Activated naive CD4-positive, alpha-beta T cell treated with anti-CD3 and anti-CD28 coated beads, Interleukin-2, amount 10 ng/mL, durations not matched to agents 7 days and 5 days (primary cell): ENCODE data around the gene LATS1.
"Not testable (repeated sequence)": the region's sequence is repeated elsewhere in the genome, so short reads cannot be mapped to it uniquely, and the experiment has no call there.

Source experiments
- CTCF ChIA-PET: fragments of 350-600 bp; sonication (Branson Sonifier 250); formaldehyde crosslinking; loops from one replicate; lab custom pipeline; 2021; ENCODE audit warnings: antibody characterized with exemption; lab: Charles Lee
- DNase-seq: peaks from one replicate; pipeline ENCODE4 v3.0.0-alpha.2; 2020
- H3K27ac Mint-ChIP-seq: one replicate; pipeline ENCODE4 v1.8.0; 2021; ENCODE audit warnings: mild to moderate bottlenecking, moderate library complexity, mixed read lengths
- H3K27me3 Mint-ChIP-seq: one replicate; pipeline ENCODE4 v1.8.0; 2021; ENCODE audit warnings: mild to moderate bottlenecking, mixed read lengths
- H3K36me3 Mint-ChIP-seq: one replicate; pipeline ENCODE4 v1.8.0; 2021; ENCODE audit warnings: mixed read lengths
- H3K4me1 Mint-ChIP-seq: one replicate; pipeline ENCODE4 v1.8.0; 2021; ENCODE audit warnings: mixed read lengths
- H3K4me3 Mint-ChIP-seq: one replicate; pipeline ENCODE4 v1.8.0; 2021; ENCODE audit warnings: mild to moderate bottlenecking, moderate library complexity, mixed read lengths
- H3K9me3 Mint-ChIP-seq: one replicate; pipeline ENCODE4 v1.8.0; 2021; ENCODE audit warnings: mixed read lengths

LATS1 gene

GRCh38 chr6:149680503-149680902 is 37.4 kb downstream of the LATS1 start:
- Mint-ChIP-seq H3K4me3 (no peak overlapping the region), H3K36me3 (peaks cover 42% of the 10 kb centered on the region), H3K27ac (no peak overlapping the region), H3K27me3 (no peaks in the 10 kb centered on the region), H3K4me1 (peaks cover 3% of the 10 kb centered on the region), H3K9me3 (no peaks in the 10 kb centered on the region)
- CTCF ChIA-PET: no interaction called here
- DNase-seq: no peak

- CTCF ChIA-PET, H3K4me1 Mint-ChIP-seq, H3K9me3 Mint-ChIP-seq, H3K27me3 Mint-ChIP-seq, DNase-seq, H3K4me3 Mint-ChIP-seq, H3K27ac Mint-ChIP-seq: not testable (repeated sequence)
- H3K36me3 Mint-ChIP-seq: peaks cover 48% of the 10 kb centered on the region
Observed at GRCh38 chr6:149672265-149672664, 45.6 kb downstream of the LATS1 start.

- no peaks in the 10 kb centered on the region for H3K9me3 Mint-ChIP-seq
- peaks cover 21% of the 10 kb centered on the region for H3K4me1 Mint-ChIP-seq
- CTCF ChIA-PET: interaction anchor here (1.2 kb wide), 1 partner anchor 113 kb away, joined by 3 read pairs; no protein-coding TSS in a partner anchor
- H3K4me3 Mint-ChIP-seq: no peak overlapping the region
- H3K27me3 Mint-ChIP-seq: no peaks in the 10 kb centered on the region
- peaks cover 53% of the 10 kb centered on the region for H3K36me3 Mint-ChIP-seq
- H3K27ac Mint-ChIP-seq: no peak overlapping the region
- DNase-seq: no peak
Observed at GRCh38 chr6:149660028-149660427, 57.9 kb downstream of the LATS1 start.

GRCh38 chr6:149657441-149657840 is 60.5 kb downstream of the LATS1 start:
- H3K4me3 Mint-ChIP-seq: no peak overlapping the region
- CTCF ChIA-PET: no interaction called here
- no peak overlapping the region for H3K27ac Mint-ChIP-seq
- no peaks in the 10 kb centered on the region for H3K27me3 Mint-ChIP-seq
- H3K4me1 Mint-ChIP-seq: peaks cover 21% of the 10 kb centered on the region
- no peaks in the 10 kb centered on the region for H3K9me3 Mint-ChIP-seq
- DNase-seq: no peak
- peaks cover 37% of the 10 kb centered on the region for H3K36me3 Mint-ChIP-seq

- no peaks in the 10 kb centered on the region for H3K27me3 Mint-ChIP-seq
- CTCF ChIA-PET: interaction anchor here (0.7 kb wide), 1 partner anchor 289 kb away, joined by 3 read pairs; no protein-coding TSS in a partner anchor
- H3K4me3 Mint-ChIP-seq: no peak overlapping the region
- no peaks in the 10 kb centered on the region for H3K9me3 Mint-ChIP-seq
- peaks cover 6% of the 10 kb centered on the region for H3K36me3 Mint-ChIP-seq
- no peak overlapping the region for H3K27ac Mint-ChIP-seq
- peaks cover 23% of the 10 kb centered on the region for H3K4me1 Mint-ChIP-seq
- no peak for DNase-seq
Observed at GRCh38 chr6:149651056-149651455, 66.8 kb downstream of the LATS1 start.

- peak within 1 kb of the TSS; percentile 75 for H3K4me3 Mint-ChIP-seq
- peaks cover 16% of the 10 kb centered on the region for H3K36me3 Mint-ChIP-seq
- CTCF ChIA-PET: interaction anchor here (1.6 kb wide), 1 partner anchor 83 kb away, joined by 4 read pairs; the partner anchor contains the start of gene GINM1
- peak; percentile 91 for DNase-seq
- peak within 1 kb of the TSS; percentile 77 for H3K27ac Mint-ChIP-seq
- H3K4me1 Mint-ChIP-seq: peaks cover 35% of the 10 kb centered on the region
- no peaks in the 10 kb centered on the region for H3K27me3 Mint-ChIP-seq
- H3K9me3 Mint-ChIP-seq: no peaks in the 10 kb centered on the region
Observed at GRCh38 chr6:149648148-149649145, 69.5 kb downstream of the LATS1 start, which contains the start of gene KATNA1. KATNA1 (minus strand) TSS chr6:149648714; CDS start chr6:149638547, 10,167 bp downstream.

- peak overlapping the region; percentile 75 for H3K4me3 Mint-ChIP-seq
- CTCF ChIA-PET: no interaction called here
Observed at GRCh38 chr6:149646599-149646998, 71.3 kb downstream of the LATS1 start.

GRCh38 chr6:149642829-149643580 is 74.9 kb downstream of the LATS1 start:
- H3K4me3 Mint-ChIP-seq: no peak overlapping the region
- no peaks in the 10 kb centered on the region for H3K27me3 Mint-ChIP-seq

More at GRCh38 chr6:149646599-149646998, 71.3 kb downstream of the LATS1 start:
- Mint-ChIP-seq H3K36me3 (peaks cover 24% of the 10 kb centered on the region), H3K27me3 (no peaks in the 10 kb centered on the region), H3K27ac (no peak overlapping the region), H3K4me1 (peaks cover 38% of the 10 kb centered on the region), H3K9me3 (no peaks in the 10 kb centered on the region)
- no peak for DNase-seq

GRCh38 chr6:149636124-149636523 is 81.8 kb downstream of the LATS1 start:
- no peaks in the 10 kb centered on the region for H3K27me3 Mint-ChIP-seq
- CTCF ChIA-PET: no interaction called here
- peaks cover 24% of the 10 kb centered on the region for H3K36me3 Mint-ChIP-seq
- no peak for DNase-seq
- H3K4me1 Mint-ChIP-seq: peaks cover 2% of the 10 kb centered on the region
- no peak overlapping the region for H3K27ac Mint-ChIP-seq
- no peak overlapping the region for H3K4me3 Mint-ChIP-seq
- H3K9me3 Mint-ChIP-seq: no peaks in the 10 kb centered on the region

More at GRCh38 chr6:149642829-149643580, 74.9 kb downstream of the LATS1 start:
- DNase-seq: no peak
- H3K4me1 Mint-ChIP-seq: peaks cover 32% of the 10 kb centered on the region
- no peak overlapping the region for H3K27ac Mint-ChIP-seq
- no peaks in the 10 kb centered on the region for H3K9me3 Mint-ChIP-seq
- H3K36me3 Mint-ChIP-seq: peaks cover 35% of the 10 kb centered on the region
- CTCF ChIA-PET: interaction anchor here (1.1 kb wide), 1 partner anchor 97 kb away, joined by 3 read pairs; the partner anchor contains the start of gene PPIL4

GRCh38 chr6:149634315-149634714 is 83.6 kb downstream of the LATS1 start:
- peaks cover 1% of the 10 kb centered on the region for H3K4me1 Mint-ChIP-seq
- no peaks in the 10 kb centered on the region for H3K9me3 Mint-ChIP-seq
- DNase-seq: no peak
- H3K27me3 Mint-ChIP-seq: no peaks in the 10 kb centered on the region
- peaks cover 27% of the 10 kb centered on the region for H3K36me3 Mint-ChIP-seq
- H3K27ac Mint-ChIP-seq: no peak overlapping the region
- CTCF ChIA-PET: no interaction called here
- no peak overlapping the region for H3K4me3 Mint-ChIP-seq

- peaks cover 30% of the 10 kb centered on the region for H3K36me3 Mint-ChIP-seq
- H3K9me3 Mint-ChIP-seq: no peaks in the 10 kb centered on the region
Observed at GRCh38 chr6:149628875-149629510, 88.9 kb downstream of the LATS1 start.

GRCh38 chr6:149627672-149628071 is 90.2 kb downstream of the LATS1 start:
- peak overlapping the region; percentile 39 for H3K27ac Mint-ChIP-seq
- DNase-seq: no peak
- no peak overlapping the region for H3K4me3 Mint-ChIP-seq
- CTCF ChIA-PET: interaction anchor here (0.6 to 0.7 kb wide), 2 partner anchors 40 to 100 kb away, joined by 3 to 5 read pairs; no protein-coding TSS in a partner anchor
- H3K4me1 Mint-ChIP-seq: peaks cover 10% of the 10 kb centered on the region
- H3K36me3 Mint-ChIP-seq: peaks cover 35% of the 10 kb centered on the region
- H3K27me3 Mint-ChIP-seq: no peaks in the 10 kb centered on the region
- no peaks in the 10 kb centered on the region for H3K9me3 Mint-ChIP-seq

More at GRCh38 chr6:149628875-149629510, 88.9 kb downstream of the LATS1 start:
- H3K4me1 Mint-ChIP-seq: peaks cover 10% of the 10 kb centered on the region
- DNase-seq: no peak
- CTCF ChIA-PET: no interaction called here
- no peak overlapping the region for H3K4me3 Mint-ChIP-seq
- H3K27me3 Mint-ChIP-seq: no peaks in the 10 kb centered on the region
- H3K27ac Mint-ChIP-seq: peak overlapping the region; percentile 61

- peaks cover 8% of the 10 kb centered on the region for H3K9me3 Mint-ChIP-seq
- CTCF ChIA-PET: no interaction called here
- peaks cover 7% of the 10 kb centered on the region for H3K4me1 Mint-ChIP-seq
- H3K27me3 Mint-ChIP-seq: no peaks in the 10 kb centered on the region
- no peak overlapping the region for H3K27ac Mint-ChIP-seq
- H3K36me3 Mint-ChIP-seq: peaks cover 67% of the 10 kb centered on the region
- no peak overlapping the region for H3K4me3 Mint-ChIP-seq
- DNase-seq: no peak
Observed at GRCh38 chr6:149615805-149616204, 102.1 kb downstream of the LATS1 start.
